Ishikawa (cell line): Measurements from ENCODE around the gene PRDX2.

Source experiments
- FOXM1 ChIP-seq: IDR thresholded peaks from 2 replicates; pipeline ENCODE4 v1.6.1; 2012; ENCODE audit warnings: low read depth, borderline replicate concordance
- NFIC ChIP-seq: IDR thresholded peaks from 2 replicates; pipeline ENCODE4 v1.6.1; 2012
- RAD21 ChIP-seq: IDR thresholded peaks from 2 replicates; pipeline ENCODE4 v1.6.1; 2012; ENCODE audit warnings: low read depth
- YY1 ChIP-seq: IDR thresholded peaks from 2 replicates; pipeline ENCODE4 v1.6.1; 2012; ENCODE audit warnings: low read depth
- ZBTB7A ChIP-seq: IDR thresholded peaks from 2 replicates; pipeline ENCODE4 v1.6.1; 2012; ENCODE audit warnings: low read depth
- TF ChIP-seq, protein P1 (sequence below): IDR thresholded peaks from 2 replicates; pipeline ENCODE4 v1.6.1; 2012
- TF ChIP-seq, protein P2 (sequence below): IDR thresholded peaks from 2 replicates; pipeline ENCODE4 v1.6.1; 2012
- TF ChIP-seq, protein P3 (sequence below): IDR thresholded peaks from 2 replicates; pipeline ENCODE4 v1.6.1; 2012; ENCODE audit warnings: low read depth, mild to moderate bottlenecking

DNA sequence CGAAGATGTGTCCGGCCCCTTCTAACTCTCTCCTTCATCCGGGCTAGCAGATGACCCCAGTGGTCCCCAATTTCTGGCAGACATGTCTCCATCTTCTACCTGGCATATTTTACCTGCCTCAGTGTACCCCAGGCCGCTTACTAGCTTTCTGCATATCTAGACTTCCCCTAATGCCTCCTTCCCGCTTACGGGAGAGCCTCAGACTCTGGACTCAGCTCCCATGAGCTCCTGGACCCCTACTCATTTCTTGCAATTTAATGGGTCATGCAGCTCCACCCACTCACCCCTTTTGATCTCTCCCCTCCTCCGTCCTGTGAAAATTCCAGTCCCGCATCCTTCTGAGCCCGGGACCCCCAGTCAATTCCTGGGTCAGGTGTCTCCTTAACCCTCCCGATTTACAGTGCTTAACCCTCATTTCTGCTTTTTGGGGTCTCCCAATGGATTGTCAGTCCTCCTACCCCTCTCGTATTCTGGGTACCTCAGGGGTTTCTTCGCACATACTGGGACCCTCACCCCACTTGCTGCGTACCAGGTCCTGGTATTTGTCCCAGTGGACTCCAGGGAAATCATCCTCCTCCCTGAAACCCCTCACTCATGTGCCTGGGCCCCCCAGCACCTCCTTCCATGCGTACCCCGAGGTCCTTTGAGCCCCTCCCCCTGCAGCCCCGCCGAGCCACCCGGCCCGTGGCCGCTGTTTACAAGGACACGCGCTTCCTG lies 10.8 kb downstream of the PRDX2 start:
- TF ChIP-seq, protein P1, sequence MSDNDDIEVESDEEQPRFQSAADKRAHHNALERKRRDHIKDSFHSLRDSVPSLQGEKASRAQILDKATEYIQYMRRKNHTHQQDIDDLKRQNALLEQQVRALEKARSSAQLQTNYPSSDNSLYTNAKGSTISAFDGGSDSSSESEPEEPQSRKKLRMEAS = peak; percentile 98
- TF ChIP-seq ZBTB7A (no peak), FOXM1 (no peak), NFIC (no peak), RAD21 (no peak), YY1 (no peak)
- TF ChIP-seq, protein P2, sequence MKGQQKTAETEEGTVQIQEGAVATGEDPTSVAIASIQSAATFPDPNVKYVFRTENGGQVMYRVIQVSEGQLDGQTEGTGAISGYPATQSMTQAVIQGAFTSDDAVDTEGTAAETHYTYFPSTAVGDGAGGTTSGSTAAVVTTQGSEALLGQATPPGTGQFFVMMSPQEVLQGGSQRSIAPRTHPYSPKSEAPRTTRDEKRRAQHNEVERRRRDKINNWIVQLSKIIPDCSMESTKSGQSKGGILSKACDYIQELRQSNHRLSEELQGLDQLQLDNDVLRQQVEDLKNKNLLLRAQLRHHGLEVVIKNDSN = no peak
- TF ChIP-seq, protein P3, sequence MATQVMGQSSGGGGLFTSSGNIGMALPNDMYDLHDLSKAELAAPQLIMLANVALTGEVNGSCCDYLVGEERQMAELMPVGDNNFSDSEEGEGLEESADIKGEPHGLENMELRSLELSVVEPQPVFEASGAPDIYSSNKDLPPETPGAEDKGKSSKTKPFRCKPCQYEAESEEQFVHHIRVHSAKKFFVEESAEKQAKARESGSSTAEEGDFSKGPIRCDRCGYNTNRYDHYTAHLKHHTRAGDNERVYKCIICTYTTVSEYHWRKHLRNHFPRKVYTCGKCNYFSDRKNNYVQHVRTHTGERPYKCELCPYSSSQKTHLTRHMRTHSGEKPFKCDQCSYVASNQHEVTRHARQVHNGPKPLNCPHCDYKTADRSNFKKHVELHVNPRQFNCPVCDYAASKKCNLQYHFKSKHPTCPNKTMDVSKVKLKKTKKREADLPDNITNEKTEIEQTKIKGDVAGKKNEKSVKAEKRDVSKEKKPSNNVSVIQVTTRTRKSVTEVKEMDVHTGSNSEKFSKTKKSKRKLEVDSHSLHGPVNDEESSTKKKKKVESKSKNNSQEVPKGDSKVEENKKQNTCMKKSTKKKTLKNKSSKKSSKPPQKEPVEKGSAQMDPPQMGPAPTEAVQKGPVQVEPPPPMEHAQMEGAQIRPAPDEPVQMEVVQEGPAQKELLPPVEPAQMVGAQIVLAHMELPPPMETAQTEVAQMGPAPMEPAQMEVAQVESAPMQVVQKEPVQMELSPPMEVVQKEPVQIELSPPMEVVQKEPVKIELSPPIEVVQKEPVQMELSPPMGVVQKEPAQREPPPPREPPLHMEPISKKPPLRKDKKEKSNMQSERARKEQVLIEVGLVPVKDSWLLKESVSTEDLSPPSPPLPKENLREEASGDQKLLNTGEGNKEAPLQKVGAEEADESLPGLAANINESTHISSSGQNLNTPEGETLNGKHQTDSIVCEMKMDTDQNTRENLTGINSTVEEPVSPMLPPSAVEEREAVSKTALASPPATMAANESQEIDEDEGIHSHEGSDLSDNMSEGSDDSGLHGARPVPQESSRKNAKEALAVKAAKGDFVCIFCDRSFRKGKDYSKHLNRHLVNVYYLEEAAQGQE = no peak
